Activated CD8-positive, alpha-beta memory T cell treated with anti-CD3 and anti-CD28 coated beads, Interleukin-2, amount 50 U/mL, for 48 hours (primary cell): Measurements from ENCODE around the gene CASD1.

Source experiments
- DNase-seq: peaks from one replicate; pipeline ENCODE4 v3.0.0-alpha.2; 2020

CASD1 gene

DNA sequence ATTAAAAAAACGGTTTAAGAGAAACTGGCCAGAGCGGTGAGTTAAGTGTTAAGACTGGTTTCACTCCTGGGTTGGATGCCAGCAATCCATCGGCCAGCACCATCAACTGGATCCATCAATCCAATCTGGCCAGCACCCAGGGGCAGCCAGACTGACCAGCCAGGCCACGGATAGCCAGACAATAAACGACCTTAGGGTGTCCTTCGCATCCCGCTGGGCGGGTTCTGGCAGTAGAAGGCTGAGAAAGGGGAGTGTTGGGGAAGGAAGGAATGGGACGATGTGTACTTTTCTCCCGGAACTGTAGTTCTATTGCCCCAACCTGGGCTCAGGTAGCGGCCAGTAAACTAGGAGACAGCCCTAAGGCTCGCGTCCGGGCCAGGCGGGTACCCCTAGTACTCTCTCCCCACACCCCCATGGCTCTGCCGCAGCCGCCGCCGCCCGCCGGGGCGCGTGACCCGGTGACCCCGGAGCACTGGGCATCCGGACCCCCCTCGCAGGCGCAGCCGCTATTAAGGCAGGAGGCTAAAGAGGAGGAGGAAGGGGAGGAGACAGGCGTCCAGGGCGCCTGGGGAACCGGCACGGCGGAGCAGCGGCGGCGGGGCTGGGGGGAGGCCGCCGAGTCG is at the start of gene CASD1:
CASD1 (plus strand) TSS at position 546 of the 623 bp plus-strand sequence. CDS start 276 bp downstream, outside the sequence.
- no peak for DNase-seq

DNA sequence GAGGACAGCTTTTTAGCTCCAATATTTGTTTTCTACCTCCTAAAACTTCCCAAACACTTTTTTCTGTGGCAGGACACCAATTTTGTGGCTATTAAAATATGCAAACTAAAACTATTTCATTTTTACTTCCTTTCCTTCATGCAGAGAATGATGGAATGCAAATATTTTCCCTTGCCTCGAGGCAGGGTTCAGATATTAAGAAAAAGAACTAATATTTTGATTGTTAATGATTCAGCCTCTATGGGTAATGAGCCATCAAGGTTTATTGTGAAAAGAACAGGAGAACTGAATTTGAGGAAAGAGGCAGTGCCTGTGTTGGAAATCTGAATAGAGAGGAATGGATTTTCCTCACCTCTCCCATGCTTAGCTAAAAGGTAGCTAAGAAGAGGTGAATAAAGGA is 43.1 kb upstream of the CASD1 start:
- no peak for DNase-seq

DNA sequence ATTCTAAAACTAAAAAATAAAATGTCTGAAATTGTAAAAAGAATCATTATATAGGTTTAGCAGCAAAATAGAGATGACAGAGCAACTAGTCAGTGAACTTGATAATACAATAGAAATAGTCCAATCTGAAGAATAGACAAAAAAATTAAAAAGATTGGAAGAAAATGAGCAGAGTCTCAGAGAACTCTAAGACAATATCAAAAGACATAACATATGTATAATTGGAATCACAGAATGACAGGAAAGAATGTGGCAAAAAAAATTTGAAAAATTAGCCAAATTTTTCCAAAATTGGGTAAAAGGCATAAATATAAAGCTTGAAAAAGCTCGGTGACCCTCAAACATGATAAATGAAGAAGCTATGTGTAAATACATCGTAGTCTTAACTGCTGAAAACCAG is 38.0 kb upstream of the CASD1 start:
- no peak for DNase-seq

DNA sequence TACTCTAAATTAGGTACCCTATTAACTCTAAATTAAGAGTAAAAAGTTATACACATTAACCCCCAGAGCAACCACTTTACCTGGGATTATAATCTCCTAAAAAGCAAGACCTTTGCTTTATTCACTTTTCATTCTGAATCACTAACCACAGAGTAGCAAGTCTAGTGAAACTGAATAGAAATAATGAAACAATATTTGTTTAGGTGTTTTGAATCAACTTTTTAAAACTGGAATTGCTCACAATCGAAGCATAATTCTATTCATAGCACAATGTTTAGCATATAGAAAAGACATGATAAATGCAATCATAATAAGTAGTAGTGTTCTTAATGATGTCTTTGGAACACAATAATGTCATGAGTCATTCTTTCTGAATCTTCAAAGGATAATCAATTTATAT is 37.0 kb upstream of the CASD1 start:
- DNase-seq = no peak

DNA sequence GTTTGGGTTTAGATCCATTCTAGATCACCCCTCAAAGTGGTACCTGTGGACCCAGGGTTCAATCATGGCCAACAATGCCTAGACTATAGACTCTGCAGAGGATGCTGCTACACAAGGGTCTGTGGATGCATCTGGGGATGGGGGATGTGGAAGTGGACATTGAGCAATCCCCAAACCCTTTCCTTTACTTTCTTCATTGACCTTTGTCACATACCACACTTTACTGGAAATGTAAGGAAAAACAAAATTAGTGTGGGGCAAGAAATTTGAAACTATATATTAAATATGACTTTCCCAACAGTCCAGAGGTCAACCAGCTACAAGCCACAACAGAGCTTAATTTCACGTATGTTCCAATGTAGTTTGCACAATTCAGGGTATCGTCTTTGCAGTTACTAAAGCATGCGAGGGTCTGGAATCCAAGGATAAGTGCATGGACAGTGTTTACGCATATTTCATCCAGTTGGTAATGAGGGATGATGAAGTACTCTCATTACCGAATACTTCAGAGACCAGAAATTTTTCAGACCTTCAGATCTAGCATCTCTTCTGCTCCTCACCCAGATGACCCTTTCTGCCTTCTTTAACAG is 33.3 kb upstream of the CASD1 start:
- DNase-seq = no peak

DNA sequence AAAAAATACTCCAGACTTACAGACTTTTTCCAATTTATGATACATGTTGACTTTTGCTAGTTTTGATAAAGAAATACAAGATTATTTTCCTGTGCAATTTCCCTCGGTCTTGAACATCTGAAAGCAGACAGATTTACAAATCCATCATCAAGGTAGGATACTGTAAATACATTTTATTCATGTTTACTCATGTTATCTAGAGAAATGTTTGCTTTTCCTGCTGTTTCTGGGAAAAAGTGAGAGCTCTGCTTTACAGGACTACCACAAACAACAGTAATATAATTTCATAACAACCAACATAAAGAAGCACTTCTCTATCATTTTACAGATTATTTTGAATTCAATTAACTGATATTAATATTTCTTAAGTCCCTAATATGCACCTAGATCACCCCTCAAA is 31.7 kb upstream of the CASD1 start:
- DNase-seq = no peak

DNA sequence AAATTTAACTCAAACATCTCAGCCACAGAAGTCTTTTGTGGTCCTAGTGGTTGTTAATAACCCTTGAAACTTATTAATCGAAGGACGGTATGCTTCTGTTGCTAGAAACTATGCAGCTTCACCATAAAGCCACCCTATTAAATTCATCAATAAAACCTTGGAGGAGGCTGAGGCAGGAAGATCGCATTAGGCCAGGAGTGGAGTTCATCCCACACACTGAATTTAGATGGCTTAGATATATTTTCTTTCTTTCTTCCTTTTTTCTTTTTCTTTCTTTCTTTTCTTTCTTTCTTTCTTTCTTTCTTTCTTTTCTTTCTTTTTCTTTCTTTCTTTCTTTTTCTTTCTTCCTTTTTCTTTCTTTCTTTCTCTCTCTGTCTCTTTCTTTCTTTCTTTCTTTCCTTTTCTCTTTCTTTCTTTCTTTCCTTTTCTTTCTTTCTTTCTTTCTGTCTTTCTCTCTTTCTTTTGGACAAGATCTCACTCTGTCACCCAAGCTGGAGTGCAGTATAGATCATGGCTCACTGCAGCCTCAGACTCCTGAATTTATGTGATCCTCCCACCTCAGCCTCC is 30.9 kb upstream of the CASD1 start:
- no peak for DNase-seq

DNA sequence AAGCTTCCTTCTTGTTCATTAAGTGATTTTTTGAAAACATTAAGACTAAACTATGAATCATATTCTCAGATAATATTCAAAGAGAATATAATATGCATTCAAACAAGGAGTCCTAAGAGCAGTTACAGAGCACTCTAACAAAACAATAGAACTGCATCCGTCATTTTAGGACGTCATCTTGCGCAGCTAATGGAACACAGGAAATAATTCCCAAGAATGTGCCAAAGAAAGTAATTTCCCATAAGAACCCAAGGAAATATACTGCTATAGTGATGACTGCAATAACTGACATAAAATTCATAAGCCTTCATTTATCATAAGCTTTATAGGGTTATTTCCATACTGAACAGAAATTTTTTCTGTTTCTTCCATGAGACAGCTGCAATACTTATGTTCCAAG is 28.3 kb upstream of the CASD1 start:
- DNase-seq = no peak

DNA sequence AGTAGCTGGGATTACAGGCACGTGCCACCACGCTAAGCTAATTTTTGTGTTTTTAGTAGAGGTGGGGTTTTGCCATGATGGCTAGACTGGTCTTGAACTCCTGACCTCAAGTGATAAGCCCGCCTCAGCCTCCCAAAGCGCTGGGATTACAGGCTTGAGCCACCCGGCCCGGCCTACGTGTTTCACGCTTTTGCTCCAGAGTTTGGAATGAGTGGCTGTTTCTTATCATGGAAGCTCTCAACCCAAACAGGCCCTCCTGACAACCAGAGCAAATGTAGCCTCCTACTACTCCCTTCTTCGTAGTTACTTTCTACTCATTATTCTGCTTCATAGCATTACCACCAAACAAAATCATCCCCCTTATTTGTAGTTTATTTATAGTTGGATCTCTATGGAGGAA is 26.8 kb upstream of the CASD1 start:
- DNase-seq = no peak

DNA sequence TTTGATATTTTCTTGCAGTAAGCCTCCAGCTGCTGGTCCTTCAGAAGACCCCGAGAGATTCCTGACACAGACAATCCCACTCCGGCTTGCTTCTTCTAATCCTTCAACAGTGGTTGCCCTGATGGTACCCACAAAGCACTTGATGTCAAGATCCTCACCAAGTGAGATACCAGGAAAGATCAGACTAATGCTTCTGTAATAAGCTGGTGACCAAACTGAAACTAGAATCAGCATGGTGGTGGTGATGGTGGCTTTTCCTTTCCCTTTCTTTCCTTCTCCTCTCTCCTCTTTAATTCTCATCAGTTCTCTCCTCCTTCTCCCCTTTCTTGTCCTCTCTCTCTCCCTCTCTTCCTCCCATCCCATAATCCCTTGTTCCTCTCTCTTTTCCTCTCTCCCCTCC is 25.8 kb upstream of the CASD1 start:
- DNase-seq = no peak

DNA sequence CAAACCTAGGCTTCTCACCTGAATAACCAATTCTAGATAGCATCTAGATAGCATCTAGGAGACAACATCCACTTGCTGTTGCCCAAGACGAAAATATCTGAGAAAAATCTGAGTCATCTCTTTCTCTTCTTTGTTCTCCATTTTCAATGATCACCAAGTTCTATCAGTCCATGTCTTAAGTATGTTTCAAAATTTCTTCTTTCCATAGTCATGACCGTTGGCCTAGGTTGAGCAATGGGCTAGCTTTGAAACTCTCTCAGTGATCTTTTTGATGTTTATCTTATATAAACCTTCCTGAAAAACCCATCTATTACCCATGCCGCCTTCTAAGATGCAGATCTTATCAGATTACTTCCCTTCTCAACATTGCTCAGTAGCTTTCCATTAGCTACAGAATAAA is 23.4 kb upstream of the CASD1 start:
- no peak for DNase-seq

DNA sequence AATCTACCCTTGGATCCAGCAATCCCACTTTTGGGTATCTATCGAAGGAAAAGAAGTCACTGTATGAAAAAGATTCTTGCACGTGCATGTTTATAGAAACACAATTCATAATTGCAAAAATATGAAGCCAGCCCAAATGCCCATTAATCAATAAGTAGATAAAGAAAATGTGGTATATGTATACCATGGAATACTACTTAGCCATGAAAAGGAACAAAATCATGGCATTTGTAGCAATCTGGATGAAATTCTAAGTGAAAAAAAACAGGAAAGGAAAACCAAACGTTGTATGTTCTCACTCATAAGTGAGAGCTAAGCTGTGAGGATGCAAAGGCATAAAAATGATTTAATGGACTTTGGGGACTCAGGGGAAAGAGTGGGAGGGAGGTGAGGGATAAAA is 18.2 kb upstream of the CASD1 start:
- no peak for DNase-seq

DNA sequence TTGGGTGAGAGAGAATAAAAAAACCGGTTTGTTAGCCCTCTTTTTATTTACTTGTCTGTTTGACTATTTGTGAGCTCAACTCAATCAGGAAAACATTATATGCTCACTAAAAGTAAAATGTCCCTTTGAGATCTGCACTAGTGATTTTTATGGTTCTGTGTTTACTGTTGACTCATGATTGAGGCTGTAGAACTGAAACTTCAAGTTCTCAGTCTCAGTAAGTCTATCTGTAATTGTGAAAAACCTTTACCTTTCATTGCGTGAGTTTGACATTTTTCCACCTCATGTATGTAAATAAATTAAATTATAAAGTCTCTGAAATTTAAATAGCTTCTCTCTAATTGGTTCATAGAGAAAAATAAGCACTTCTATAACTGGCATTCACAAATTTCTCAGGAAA is 17.0 kb upstream of the CASD1 start:
- no peak for DNase-seq

DNA sequence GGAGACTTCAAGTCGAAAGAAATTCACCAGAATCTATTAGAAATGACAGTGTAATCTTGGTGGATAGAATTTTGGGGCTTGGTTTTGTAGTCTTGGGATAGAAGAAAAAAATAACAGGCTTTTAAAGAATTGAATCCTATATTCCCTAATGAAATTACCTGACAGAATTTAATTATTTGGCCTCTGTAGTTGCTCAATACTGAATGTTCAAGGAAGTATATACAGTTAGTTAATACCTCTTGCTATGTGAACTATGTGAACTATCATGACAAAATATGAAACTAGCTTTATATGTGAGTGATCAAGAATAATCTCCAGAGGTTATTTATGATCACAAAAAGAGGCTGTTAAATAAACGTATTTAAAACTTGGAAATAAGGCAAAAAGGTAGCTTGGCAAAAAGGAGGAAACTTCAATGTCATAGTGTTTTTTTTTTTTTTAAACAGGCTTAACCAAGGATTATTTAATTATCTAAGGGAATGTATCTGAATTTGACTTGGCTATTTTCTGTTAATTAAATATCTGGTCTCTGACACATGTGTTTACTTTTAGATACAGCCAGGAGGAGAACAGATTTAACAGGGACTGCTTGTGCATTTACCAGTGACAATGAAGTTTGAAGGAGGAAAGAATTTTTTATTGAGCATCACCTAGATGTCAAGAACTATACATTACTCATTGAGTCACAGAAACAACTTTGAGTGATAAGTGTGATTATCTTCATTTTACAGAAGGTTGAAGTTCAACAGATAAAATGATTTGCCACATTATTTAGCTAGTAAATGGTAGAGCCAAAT is 11.5 kb upstream of the CASD1 start:
- no peak for DNase-seq

DNA sequence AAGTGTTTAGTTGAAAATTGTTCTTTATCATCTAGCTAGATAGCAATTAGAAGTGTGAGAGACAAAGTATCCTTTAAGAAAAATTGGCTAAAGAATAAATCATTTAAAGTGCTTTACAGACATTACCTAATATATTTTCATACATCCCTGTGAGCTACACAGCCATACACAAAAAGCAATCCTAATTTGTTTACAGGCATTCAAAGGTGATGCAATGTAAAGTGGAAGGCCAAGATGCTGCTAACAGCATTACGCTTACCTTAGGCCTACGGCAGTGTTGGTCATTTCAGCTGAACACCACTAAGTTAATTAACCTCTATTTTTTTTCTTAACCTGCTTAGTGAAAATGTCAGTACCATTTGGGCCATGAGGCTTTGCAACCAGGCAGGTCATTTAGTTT is 10.7 kb upstream of the CASD1 start:
- no peak for DNase-seq

DNA sequence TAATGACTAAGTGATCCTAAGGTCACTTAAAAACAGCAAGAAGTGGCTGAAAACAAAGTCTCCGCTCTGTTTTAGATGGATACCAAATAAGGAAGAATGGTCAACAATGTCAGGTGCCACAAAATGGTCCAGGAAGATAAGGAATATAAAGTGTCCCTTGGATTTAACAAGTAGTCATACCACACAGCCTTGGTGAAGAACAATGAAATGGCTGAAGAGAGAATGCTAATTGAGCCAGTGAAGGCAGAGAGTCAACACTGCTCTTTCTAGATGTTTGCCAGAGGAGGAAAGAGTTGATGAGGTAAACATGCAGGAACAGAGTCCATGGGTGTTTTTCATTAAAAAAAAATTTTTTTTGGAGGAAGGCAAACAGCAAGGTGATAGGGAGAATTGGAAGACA is 2.1 kb upstream of the CASD1 start:
- no peak for DNase-seq

DNA sequence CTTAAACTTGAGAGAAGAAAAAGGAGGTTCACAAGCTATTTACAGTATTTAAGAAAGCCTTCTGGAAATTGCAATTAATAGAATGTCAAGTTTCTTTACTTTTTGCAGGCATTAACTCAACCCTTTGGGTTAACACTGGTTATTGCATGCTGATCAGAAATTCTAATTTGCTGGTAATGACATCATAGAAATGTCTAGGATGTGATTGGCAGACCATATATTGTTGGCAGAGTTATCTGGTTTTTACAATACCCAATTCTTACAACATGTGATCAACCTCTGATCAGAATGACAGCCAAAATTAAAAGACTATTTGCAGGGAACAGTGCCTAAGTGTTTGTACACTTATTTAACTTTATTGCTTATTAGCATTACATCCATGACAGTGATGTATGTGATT is 1.6 kb upstream of the CASD1 start:
- no peak for DNase-seq

DNA sequence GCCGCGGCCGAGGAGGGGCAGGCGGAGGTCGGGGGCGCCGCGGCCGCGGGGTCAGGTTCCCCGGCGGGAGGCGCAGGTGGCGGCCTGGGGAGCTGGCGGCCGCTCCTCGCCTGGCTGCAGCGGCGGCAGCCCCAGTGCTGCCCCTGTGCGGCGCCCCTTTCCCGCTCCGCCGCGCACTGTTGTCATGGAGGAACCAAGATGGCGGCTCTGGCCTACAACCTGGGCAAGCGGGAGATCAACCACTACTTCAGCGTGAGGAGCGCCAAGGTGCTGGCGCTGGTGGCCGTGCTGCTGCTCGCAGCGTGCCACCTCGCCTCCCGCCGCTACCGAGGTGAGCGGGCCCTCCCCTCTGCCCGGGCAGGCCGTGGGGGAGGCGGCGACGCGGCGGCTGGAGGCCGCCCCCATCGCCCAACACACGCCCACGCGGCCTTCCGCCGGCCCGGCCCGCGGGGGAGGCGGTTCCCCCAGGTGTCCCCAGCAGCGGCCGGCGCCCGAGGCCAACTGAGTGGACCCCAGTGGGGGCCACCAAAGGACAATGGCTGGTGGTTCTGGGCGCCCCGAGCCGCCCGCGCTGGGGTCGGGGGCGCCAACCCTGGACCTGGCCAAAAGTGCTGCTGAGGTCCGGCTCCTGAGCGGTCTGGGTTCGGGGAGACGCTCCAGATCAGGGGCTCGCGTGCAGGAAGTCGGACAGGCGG is 425 bp downstream of the CASD1 start:
- DNase-seq = peak; percentile 80

DNA sequence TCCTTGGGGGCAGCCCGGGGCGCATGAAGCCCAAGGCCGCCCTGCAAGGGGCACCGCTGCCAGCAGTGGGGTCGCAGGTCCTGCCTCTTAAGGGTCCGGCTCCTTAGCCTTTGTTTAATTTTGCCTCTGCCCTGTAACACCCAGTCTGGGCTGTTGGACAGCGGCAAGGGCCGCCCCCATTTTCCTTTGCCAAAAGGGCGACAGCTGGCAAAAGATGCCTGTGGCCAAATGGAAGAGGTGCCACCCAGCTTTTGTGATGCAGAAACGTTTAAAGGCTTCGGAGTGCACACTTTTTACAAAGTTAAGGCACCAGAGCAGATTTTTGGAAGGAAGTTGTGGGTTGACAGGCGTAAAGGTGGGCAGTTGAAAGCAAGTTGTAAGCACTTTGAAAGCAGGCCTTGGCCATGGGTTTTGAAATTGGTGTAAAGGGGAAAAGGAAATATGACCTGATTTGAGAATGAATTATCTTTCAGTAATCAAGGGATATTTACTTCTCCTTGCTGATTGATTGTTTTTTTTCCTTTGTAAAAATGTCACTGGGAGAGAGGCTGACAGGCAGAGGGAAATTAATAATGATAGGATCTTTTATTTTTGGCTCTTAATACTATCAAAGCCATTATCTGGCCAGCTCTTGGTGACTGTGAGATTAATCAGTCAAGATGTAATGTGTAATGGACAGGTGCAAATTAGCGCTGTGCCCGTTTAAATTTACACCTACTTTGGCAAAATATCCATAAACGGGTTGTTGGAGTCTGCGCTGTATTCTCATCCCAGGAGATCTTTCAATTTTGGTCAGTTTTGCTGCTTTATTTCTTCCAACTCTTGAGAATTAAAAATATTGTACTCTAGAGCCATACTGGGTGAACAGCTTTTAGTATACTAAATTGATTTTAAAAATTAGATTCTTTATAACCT is 1.2 kb downstream of the CASD1 start:
- DNase-seq = peak; percentile 71

DNA sequence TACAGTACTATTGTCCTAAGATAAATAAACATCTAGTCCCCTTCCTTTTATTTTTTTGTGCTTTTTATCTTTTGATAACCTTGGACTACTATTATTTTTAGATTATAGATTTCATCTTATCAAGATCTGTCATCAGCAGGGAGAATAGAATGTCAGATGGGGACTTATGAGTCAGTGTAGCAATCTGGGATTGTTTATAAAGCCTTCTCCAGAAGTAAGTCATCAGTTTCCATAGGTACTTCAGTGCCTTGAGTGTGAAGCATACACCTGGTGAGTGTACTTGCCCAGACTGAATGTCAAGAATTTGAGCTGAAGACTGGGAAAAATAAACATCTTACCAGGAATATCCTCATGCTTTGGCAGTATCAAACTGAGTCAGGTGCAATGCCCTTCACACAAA is 2.1 kb downstream of the CASD1 start:
- DNase-seq = no peak

DNA sequence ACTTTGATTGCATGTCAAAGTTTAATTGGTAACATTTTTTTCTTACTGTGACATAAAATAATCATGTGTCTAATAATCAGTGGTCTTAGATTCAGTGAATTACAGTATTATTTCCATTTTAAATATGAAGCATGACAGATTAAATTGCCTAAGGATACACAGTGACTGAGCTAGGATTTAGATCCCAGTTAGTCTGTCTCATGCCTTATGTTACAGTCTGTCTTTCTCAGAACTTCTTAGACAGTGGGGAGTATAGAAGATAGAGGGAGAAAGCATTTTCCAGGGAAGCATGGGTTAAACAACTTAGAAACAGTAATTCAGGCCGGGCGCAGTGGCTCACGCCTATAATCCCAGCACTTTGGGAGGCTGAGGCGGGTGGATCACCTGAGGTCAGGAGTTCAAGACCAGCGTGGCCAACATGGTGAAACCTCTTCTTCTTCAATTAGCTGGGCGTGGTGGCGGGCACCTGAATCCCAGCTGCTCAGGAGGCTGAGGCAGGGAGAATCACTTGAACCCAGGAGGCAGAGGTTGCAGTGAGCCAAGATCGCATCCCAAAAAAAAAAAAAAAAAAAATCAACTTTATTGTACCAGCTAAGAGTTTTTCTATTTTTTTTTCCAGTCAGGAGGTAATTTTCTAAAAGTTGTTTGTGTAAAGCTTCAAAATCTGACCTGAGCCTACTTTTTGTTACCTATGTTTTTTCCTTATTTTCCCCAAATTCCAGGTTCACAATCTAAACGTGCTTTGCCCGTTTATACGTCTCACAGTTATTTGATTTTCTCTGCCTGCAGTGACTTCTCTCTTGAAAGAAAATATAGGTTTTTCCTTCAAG is 3.3 kb downstream of the CASD1 start:
- DNase-seq = no peak

DNA sequence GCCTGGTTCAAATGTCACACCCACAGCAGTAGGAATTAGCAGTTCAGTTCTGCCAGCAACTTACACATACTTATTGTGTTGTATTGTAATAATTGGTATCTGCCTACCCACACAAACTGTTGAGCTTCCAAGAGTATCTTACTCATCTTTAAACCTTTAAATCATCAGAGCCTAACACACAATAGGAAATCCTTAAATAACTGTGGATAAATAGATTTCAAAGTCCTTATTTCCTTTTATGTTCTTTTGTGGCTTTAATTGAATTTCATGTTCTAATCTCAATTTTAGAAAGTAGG is 3.9 kb downstream of the CASD1 start:
- DNase-seq = no peak
